Skin of body (tissue), 2 donors: ENCODE measurements around the gene ACOT13. TPM values are rescaled to one million over a fixed set of nuclear protein-coding genes. Genes with fewer than 3 reads are reported as not detected.
"Not testable (repeated sequence)": the region's sequence is repeated elsewhere in the genome, so short reads cannot be mapped to it uniquely, and the experiment has no call there.

Experiments
- DNase-seq: peaks from one replicate; lab custom pipeline; 2025; lab: John Stamatoyannopoulos, UW
- total RNA-seq: library from RNA; depleted of rRNA; stranded (reverse); fragments of >200 nt; gene quantifications from one replicate; pipeline ENCODE4 v1.2.3, GENCODE V29; 2014

Gene ACOT13
- total RNA-seq, 1 donor from 2014 or later = 4.3 TPM

DNA sequence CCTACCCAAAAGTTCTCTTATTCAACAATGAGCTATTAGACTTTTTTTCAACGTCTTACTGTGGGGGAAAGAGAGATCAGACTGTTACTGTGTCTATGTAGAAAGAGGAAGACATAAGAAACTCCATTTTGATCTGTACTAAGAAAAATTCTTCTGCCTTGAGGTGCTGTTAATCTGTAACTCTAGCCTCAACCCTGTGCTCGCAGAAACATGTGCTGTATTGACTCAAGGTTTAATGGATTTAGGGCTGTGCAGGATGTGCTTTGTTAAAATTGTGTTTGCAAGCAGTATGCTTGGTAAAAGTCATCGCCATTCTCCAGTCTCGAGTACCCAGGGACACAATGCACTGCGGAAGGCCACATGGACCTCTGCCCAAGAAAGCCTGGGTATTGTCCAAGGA is 5.1 kb upstream of the ACOT13 start:
- DNase-seq = not testable (repeated sequence)

DNA sequence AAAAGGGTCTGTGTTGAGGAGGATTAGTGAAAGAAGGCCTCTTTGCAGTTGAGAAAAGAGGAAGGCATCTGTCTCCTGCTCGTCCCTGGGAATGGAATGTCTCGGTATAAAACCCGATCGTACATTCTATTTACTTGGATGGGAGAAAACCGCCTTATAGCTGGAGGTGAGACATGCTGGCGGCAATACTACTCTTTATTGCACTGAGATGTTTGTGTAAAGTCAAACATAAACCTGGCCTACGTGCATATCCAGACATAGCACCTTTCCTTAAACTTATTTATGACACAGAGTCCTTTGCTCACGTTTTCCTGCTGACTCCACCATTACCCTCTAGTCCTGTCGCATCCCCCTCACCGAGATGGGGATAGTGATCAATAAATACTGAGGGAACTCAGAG is 4.6 kb upstream of the ACOT13 start:
- DNase-seq = no peak

DNA sequence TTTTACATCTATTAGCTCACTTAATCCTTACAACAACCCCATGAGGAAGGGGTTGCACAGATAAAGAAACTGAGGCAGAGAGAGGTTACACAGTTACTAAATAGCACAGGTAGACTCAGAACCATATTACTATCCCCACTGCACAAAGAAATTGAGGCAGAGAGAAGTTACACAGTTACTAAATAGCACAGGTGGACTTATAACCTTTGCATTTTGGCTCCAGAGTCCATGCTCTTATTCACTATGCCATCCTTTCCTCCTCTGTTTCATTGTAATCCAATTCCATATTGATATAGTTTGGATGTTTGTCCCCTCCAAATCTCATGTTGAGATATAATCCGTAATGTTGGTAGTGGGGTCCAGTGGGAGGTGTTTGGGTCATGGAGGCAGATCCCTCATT is 3.7 kb upstream of the ACOT13 start:
- DNase-seq = no peak

DNA sequence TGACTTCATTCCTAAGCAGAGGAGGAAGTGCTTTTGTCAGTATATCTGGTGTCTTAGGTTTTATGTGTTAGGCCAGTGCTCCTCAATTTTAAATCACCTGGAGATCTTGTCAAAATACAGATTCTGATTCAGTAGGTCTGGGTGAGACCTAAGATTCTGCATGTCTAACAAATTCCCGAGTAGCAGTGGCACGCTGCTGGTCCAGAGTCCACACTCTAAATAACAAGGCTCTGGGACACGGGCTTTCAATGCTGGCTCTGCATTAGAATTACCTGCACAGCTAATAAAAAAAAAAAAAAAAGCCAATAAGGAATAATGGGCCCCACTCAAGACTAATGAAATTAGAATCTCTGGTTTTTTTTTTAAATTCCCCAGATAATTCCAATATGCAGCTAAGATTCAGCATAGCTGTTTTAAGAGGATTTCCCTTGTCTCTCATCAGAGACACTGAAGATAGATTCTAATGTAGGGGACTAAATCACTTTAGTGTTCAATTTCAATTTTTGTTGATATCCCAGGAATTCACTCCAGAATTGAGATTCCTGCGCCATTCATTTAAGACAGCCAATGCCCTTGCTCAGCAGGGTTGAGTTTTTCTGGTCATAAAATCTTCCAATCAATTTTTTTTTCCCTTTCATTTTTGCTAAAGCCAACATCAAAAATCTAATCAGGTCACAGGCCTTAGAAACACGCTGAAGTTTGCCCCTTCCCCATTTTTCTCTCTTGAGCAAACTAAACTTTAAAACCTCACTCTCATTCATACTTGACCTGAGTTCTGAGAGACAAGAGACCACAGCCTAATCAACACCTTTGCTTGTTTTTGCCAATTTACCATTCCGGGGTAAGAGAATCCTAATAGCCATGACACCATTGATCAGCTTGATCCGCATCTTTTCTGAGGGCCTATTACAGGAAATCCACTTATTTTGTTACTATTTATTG is 2.6 kb upstream of the ACOT13 start:
- no peak for DNase-seq

DNA sequence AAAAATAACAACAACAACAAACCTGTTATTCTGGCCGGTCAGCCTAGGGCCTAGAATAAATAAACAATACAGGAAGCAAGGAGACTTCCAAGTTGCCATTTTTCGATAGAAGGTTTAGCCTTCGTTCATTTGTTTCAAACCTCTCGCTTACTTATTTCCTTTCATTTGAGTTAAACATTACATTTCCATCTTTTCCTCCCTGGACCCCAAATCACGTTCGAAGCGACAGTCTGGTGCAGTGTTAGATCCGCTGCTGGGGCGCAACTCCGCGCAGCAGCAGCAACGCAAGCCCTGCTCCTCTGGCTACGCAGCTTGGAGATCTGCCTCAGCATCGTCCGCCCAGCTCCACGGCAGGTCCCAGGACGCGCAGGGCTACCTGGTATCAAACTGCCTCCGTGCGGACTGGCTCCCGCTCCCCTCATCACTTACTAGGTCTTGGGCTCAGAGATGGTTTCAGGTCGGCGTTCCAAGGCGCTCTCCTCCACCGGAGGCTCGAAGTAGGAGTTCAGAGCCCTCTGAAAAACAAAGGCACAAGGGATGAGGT is 708 bp upstream of the ACOT13 start:
- DNase-seq = no peak

DNA sequence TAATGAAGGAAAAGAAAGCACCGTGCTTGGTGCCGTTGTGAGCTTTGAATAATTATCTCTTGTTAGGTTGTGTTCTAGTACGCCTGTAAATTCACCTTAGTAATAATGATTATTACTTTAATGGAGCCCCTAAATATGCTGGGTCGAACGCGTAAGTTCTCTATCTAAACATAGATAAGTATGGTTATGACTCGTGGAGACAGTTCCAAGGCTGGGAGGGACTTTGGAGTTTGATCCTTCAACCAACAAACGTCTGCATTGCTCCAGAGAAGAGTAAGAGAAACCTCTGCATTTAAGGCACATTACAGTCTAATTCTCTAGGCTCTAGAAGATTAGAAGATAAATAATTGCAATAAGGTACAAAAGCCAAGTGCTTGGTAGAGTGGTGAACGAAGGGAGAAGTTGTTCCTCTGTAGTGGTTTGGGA is 514 bp downstream of the ACOT13 start:
- DNase-seq = peak; percentile 46

DNA sequence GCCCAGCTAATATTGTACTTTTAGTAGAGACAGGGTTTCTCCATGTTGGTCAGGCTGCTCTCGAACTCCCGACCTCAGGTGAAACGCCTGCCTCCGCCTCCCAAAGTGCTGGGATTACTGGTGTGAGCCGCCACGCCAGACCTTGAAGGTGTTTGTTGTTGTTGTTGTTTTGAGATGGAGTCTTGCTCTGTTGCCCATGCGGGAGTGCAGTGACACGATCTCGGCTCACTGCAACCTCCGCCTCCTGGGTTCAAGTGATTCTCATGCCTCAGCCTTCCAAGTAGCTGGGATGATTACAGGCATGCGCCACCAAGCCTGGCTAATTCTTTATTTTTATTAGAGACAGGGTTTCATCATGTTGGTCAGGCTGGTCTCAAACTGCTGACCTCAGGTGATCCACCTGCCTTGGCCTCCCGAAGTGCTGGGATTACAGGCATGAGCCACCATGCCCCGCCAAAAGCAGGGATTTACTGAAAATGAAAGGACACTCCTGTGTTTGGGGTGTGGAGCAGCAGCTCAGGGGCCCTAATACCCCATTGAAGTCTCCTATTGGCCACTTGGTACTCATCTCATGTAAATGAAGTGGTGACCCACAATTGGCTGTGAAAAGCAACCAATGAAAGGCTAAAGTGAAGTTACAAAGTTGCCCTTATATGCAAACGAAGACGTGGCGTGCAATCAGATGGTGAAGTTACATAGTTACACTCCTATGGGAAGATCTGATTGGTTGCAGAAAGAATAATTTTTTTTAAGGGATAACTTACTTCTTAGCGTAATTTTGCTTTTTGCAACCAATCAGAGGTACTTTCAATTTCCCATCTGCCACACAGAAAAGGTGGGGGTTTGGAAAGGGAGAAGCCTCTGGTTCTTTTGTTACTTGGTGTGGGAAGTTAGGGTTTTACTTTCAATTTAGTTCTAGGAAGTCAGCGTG is 1.5 kb downstream of the ACOT13 start:
- DNase-seq = not testable (repeated sequence)

- no peak for DNase-seq
Measured at GRCh38 chr6:24668997-24669361, 2.1 kb downstream of the ACOT13 start.

- not testable (repeated sequence) for DNase-seq
Measured at GRCh38 chr6:24670492-24670891, 3.6 kb downstream of the ACOT13 start.

- not testable (repeated sequence) for DNase-seq
Measured at GRCh38 chr6:24671077-24671476, 4.2 kb downstream of the ACOT13 start.

DNA sequence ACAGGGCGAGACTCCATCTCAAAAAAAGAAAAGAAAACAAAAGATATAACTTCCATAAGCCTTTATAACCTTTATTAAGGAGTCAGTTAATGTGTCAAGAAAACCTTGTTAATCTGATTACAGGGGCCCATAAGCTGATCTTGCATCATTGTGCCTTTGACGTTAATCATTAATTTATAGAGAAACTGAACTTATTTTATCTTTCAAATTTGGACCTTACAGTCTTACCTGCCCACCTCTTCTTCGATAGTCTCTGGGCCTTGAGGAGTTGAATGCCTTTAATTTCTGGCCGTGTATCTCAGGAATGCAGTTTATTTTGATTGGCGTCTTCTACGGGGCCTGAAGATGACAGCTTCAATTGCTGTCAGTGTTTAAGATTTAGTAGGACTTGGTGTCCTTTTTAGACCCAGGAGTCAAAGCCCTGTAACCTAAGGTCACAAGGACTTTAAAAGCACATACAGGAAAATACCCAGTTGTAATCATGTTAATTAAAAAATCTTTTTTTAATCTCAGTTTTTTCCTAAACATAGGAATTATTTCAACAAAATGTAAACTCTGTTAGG is 5.8 kb downstream of the ACOT13 start:
- DNase-seq = no peak

- DNase-seq = no peak
Measured at GRCh38 chr6:24673625-24674024, 6.7 kb downstream of the ACOT13 start.

- not testable (repeated sequence) for DNase-seq
Measured at GRCh38 chr6:24678792-24679352, 12.0 kb downstream of the ACOT13 start.

DNA sequence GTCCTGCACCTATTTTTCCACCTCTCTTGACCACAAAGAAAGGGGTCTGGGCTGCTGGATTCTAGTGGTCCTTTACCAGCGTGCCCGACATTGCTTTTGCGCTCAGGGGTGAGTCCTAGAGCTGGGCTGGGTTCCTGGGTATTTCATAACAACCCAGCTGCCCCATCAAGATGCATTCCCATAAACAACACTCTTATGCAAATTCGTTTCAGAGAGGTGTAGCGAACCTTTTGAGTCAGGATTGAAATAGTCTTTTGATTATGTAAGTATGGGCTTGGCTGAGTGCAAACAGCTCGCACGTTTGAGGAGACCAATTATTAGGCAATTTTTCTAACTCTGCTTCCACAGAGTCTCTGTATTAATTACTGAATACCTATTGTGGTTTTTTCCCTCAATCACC is 13.7 kb downstream of the ACOT13 start:
- DNase-seq = no peak

- no peak for DNase-seq
Measured at GRCh38 chr6:24683297-24684296, 16.7 kb downstream of the ACOT13 start.

DNA sequence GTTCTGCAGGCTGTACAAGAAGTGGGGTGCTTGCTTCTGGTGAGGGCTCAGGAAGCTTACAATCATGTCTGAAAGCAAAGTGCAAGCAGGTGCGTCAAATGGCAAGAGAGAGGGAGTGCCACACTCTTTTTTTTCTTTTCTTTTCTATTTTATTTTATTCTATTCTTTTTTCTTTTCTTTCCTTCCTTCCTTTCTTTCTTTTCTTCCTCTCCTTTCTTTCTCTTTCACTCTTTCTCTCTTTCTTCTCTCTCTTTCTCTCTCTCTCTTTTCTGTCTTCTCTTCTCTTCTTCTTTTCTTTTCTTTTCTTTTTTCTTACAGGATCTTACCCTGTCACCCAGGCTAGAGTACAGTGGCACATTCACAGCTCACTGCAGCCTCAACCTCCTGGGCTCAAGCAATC is 19.5 kb downstream of the ACOT13 start:
- DNase-seq = no peak

- no peak for DNase-seq
Measured at GRCh38 chr6:24686946-24687345, 20.1 kb downstream of the ACOT13 start.

DNA sequence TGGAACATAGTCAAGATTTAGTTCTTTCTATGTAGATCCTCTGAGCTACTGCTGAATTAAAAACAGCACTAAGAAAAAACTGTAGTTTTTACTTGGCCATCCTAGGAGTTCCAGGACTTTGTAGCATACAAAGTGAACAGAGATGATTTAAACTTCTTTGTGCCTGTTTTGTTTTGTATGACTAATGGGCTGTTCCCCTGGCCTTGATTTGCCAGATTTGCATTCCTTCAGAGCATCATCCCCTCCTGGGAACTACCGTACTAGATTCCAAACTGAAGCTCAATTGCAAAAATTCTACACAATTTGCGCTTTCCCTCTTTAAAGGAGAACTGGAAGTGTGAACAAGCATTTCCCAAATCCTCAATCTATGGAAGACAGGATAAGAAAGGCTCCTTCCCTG is 23.1 kb downstream of the ACOT13 start:
- DNase-seq = no peak

GRCh38 chr6:24690593-24690992 is 23.7 kb downstream of the ACOT13 start:
- DNase-seq = no peak

DNA sequence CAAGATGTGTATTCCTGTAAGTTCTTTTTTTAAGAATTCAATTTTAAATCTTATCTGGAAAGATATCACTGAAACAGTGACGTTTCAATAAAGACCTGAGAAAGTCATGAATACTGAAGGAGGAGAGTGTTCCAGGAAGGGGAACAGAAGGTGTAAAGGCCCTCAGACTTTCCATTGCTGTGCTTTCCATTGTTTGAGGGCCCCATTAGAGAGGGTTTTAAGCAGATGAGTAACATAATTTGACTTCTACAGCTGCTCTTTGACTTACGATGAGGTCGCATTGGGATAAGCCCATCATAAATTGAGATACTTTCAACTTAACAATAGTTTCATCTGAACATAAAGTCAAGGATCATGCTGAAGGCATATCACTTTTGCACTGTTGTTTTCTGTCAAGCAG is 24.7 kb downstream of the ACOT13 start:
- no peak for DNase-seq
